SK-N-SH (cell line): ENCODE data around the gene RNF175. TPM values are rescaled to one million over a fixed set of nuclear protein-coding genes. Genes with fewer than 3 reads are reported as not detected.

Source experiments
- CTCF ChIA-PET: fragments of 300-600, 350-600 bp; formaldehyde crosslinking; extraction: SDS; loops from one replicate; lab custom pipeline; 2021; lab: Yijun Ruan, JAX
- POLR2A ChIA-PET: fragments of 350-600 bp; sonication (Branson Sonifier 250); formaldehyde crosslinking; extraction: SDS; loops from one replicate; lab custom pipeline; 2020; ENCODE audit warnings: antibody characterized with exemption, inconsistent platforms; lab: Yijun Ruan, JAX
- DNase-seq: peaks from one replicate; pipeline ENCODE4 v3.0.0; 2012
- H2AFZ ChIP-seq: fragments of 200-600 bp; sonication (generic); 2 replicates; pipeline ENCODE4 v1.8.1; 2016; ENCODE audit warnings: antibody characterized with exemption, mild to moderate bottlenecking, low read depth
- H3F3A ChIP-seq: fragments of 200-600 bp; sonication (generic); replicated peaks from 2 replicates; pipeline ENCODE3; 2016; ENCODE audit warnings: antibody characterized with exemption, mild to moderate bottlenecking; ENCODE audit not compliant: insufficient read depth
- H3K27ac ChIP-seq, 2 experiments: fragments of 200-500 bp in 1 of 2; fragments of 200-600 bp in 1 of 2; sonication (Bioruptor generic) in 1 of 2; sonication (generic), shearing (Covaris generic) in 1 of 2; 2 replicates each; pipeline versions ENCODE4 v1.5.1 to v1.6.1; 2014 to 2016; ENCODE audit warnings: low read depth in 2 of 2, inconsistent platforms in 1 of 2, low read length in 1 of 2, mild to moderate bottlenecking in 1 of 2, mixed read lengths in 1 of 2
- H3K27me3 ChIP-seq: fragments of 200-600 bp; sonication (generic), shearing (Covaris generic); 2 replicates; pipeline ENCODE4 v1.6.1; 2016; ENCODE audit warnings: mixed run types; ENCODE audit not compliant: insufficient read depth
- H3K36me3 ChIP-seq, 2 experiments: fragments of 200-500 bp in 1 of 2; fragments of 200-600 bp in 1 of 2; sonication (Bioruptor generic) in 1 of 2; sonication (generic) in 1 of 2; replicated peaks in 1 of 2; 2 replicates each; pipeline versions ENCODE3 to v1.5.1; 2014 to 2016; ENCODE audit warnings: low read length in 1 of 2, mild to moderate bottlenecking in 1 of 2; ENCODE audit not compliant: insufficient read depth in 2 of 2, control insufficient read depth in 1 of 2
- H3K4me1 ChIP-seq, 2 experiments: fragments of 200-500 bp in 1 of 2; fragments of 200-600 bp in 1 of 2; sonication (Bioruptor generic) in 1 of 2; sonication (generic), shearing (Covaris generic) in 1 of 2; 2 replicates each; pipeline versions ENCODE4 v1.5.1 to v1.6.1; 2014 to 2016; ENCODE audit warnings: low read depth in 1 of 2, low read length in 1 of 2, mixed run types in 1 of 2; ENCODE audit not compliant: insufficient read depth in 2 of 2, control insufficient read depth in 1 of 2
- H3K4me2 ChIP-seq: fragments of 200-600 bp; sonication (generic), shearing (Covaris generic); 2 replicates; pipeline ENCODE4 v1.6.1; 2017; ENCODE audit warnings: mixed run types
- H3K4me3 ChIP-seq, 2 experiments: fragments of 200-500 bp in 1 of 2; fragments of 200-600 bp in 1 of 2; sonication (Bioruptor generic) in 1 of 2; sonication (generic), shearing (Covaris generic) in 1 of 2; 2 replicates each; pipeline versions ENCODE4 v1.5.1 to v1.8.1; 2014 to 2016; ENCODE audit warnings: low read depth in 2 of 2, inconsistent platforms in 1 of 2, low read length in 1 of 2, mild to moderate bottlenecking in 1 of 2, mixed read lengths in 1 of 2, moderate library complexity in 1 of 2
- H3K79me2 ChIP-seq: fragments of 200-600 bp; sonication (generic); 2 replicates; pipeline ENCODE4 v1.8.1; 2017; ENCODE audit warnings: mild to moderate bottlenecking; ENCODE audit not compliant: insufficient read depth
- H3K9ac ChIP-seq: fragments of 200-600 bp; sonication (generic); 2 replicates; pipeline ENCODE4 v1.6.1; 2017; ENCODE audit warnings: mixed run types
- H3K9me2 ChIP-seq: fragments of 200-600 bp; sonication (generic); 2 replicates; pipeline ENCODE4 v1.6.1; 2017; ENCODE audit warnings: mixed run types
- H3K9me3 ChIP-seq: fragments of 200-600 bp; sonication (generic); 2 replicates; pipeline ENCODE4 v1.6.1; 2017; ENCODE audit warnings: mixed run types, mild to moderate bottlenecking, moderate library complexity
- H4K20me1 ChIP-seq: fragments of 200-600 bp; sonication (generic); 2 replicates; pipeline ENCODE4 v1.6.1; 2017; ENCODE audit warnings: mild to moderate bottlenecking, mixed run types; ENCODE audit not compliant: insufficient read depth
- CHD2 ChIP-seq: fragments of 150-350 bp; IDR thresholded peaks from 2 replicates; pipeline ENCODE4 v1.6.1; 2018; ENCODE audit warnings: low read length; ENCODE audit not compliant: partially characterized antibody
- ELF1 ChIP-seq: IDR thresholded peaks from 2 replicates; pipeline ENCODE4 v1.4.0; 2012
- EZH2phosphoT487 ChIP-seq: fragments of 200-600 bp; sonication (generic); IDR thresholded peaks from 2 replicates; pipeline ENCODE4 v1.6.1; 2017; ENCODE audit warnings: low read depth, mixed run types, mild to moderate bottlenecking, antibody characterized with exemption, moderate library complexity, borderline replicate concordance
- FOSL2 ChIP-seq: IDR thresholded peaks from 2 replicates; pipeline ENCODE4 v1.4.0; 2012; ENCODE audit warnings: low read depth, mild to moderate bottlenecking, moderate library complexity, borderline replicate concordance
- GABPA ChIP-seq: IDR thresholded peaks from 2 replicates; pipeline ENCODE4 v1.4.0; 2012; ENCODE audit warnings: low read depth, mild to moderate bottlenecking
- JUND ChIP-seq: IDR thresholded peaks from 2 replicates; pipeline ENCODE4 v1.4.0; 2012
- MXI1 ChIP-seq: IDR thresholded peaks from 2 replicates; pipeline ENCODE4 v1.6.1; 2012; ENCODE audit warnings: mild to moderate bottlenecking, low read depth, low read length, improper control_type of control experiment
- NFIC ChIP-seq: IDR thresholded peaks from 2 replicates; pipeline ENCODE4 v1.4.0; 2012; ENCODE audit warnings: borderline replicate concordance
- POLR2AphosphoS5 ChIP-seq: IDR thresholded peaks from 2 replicates; pipeline ENCODE4 v1.6.1; 2012; ENCODE audit warnings: low read depth, low read length
- RAD21 ChIP-seq: IDR thresholded peaks from 2 replicates; pipeline ENCODE4 v1.6.1; 2012; ENCODE audit warnings: mild to moderate bottlenecking, low read length
- RFX5 ChIP-seq: IDR thresholded peaks from 2 replicates; pipeline ENCODE4 v1.6.1; 2012; ENCODE audit warnings: mild to moderate bottlenecking, improper control_type of control experiment, low read length
- SIN3A ChIP-seq: IDR thresholded peaks from 2 replicates; pipeline ENCODE4 v1.6.1; 2012; ENCODE audit warnings: low read depth, mild to moderate bottlenecking, low read length, moderate library complexity, borderline replicate concordance
- SMC3 ChIP-seq: IDR thresholded peaks from 2 replicates; pipeline ENCODE4 v1.6.1; 2012; ENCODE audit warnings: low read depth, low read length, improper control_type of control experiment
- TAF1 ChIP-seq: IDR thresholded peaks from 2 replicates; pipeline ENCODE4 v1.6.1; 2012; ENCODE audit warnings: low read depth, mild to moderate bottlenecking, low read length, moderate library complexity, borderline replicate concordance
- YY1 ChIP-seq: IDR thresholded peaks from 2 replicates; pipeline ENCODE4 v1.4.0; 2012; ENCODE audit warnings: low read depth, mild to moderate bottlenecking
- WGBS: methylation state at CpG from one replicate; pipeline ENCODE4 v1.1.6; 2017; ENCODE audit warnings: low lambda C conversion rate; 5-methylcytosine and 5-hydroxymethylcytosine counted together
- polyA plus RNA-seq, 3 experiments: library from polyadenylated mRNA; depleted of rRNA; stranded (reverse); fragments of >200 nt; gene quantifications; 2 replicates each; pipeline ENCODE4 v1.2.3, GENCODE V29; 2012
- TF ChIP-seq, protein P1 (sequence below): fragments of 150-350 bp; IDR thresholded peaks from 2 replicates; pipeline ENCODE4 v1.6.1; 2017; ENCODE audit warnings: antibody characterized with exemption, low read length, low read depth, borderline replicate concordance
- TF ChIP-seq, protein P2 (sequence below): fragments of 150-350 bp; IDR thresholded peaks from 2 replicates; pipeline ENCODE4 v1.6.1; 2016; ENCODE audit warnings: mild to moderate bottlenecking, low read depth, low read length
- TF ChIP-seq, protein P3 (sequence below): fragments of 200-600 bp; sonication (generic); IDR thresholded peaks from 2 replicates; pipeline ENCODE4 v1.6.1; 2017; ENCODE audit warnings: antibody characterized with exemption, mild to moderate bottlenecking, moderate library complexity
- TF ChIP-seq, protein P4 (sequence below): IDR thresholded peaks from 2 replicates; pipeline ENCODE4 v1.4.0; 2012; ENCODE audit warnings: low read depth
- TF ChIP-seq, protein P5 (sequence below): IDR thresholded peaks from 2 replicates; pipeline ENCODE4 v1.6.1; 2012; ENCODE audit warnings: mild to moderate bottlenecking, low read depth, low read length, moderate library complexity

Gene RNF175
- polyA plus RNA-seq, 1 of the 3 experiments (the other 2 are of a cell fraction) = 0.10 TPM

DNA sequence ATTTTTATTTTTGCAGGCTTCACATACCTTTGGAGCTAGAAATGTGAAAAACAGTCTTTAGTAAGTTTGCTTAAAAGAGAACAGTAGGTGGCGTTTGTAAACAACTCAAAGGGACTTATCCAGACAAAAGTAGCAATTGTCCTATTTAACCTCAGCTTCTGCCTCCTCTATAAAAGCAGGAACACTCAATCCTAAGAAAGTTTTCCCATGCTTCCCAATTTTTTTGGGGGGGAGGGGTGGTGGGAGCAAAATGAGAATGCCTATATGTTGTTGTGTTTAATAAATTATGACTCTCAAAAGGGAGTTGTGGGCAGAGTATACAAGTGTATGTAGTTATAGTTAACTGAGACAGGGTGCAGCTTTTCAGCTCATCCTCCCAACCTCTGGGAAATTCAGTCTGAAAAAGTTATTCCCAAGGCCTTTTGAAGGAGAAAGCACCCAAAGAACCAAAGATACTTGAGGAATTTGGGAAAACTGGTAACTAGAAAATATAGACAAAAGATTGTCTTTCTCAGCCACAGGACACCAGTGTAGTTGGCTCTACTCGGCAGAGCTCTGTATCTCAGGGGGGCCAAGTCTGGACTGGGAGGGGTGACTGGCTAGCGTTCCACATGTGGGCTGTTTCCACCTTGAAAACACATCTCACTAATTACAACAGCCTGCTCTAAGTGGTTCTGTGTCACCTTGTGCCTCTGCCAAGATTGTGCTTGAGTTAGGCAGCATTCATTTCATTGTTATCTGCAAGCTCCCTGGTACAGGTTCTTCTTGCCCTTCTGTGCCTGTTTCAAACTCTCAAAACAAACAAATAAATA is 26.3 kb upstream of the RNF175 start:
- POLR2A ChIA-PET = no interaction called here
- WGBS = under 1% methylated on average over 3 of the region's 3 CpGs
- CTCF ChIA-PET = interaction anchor here (0.6 to 1.5 kb wide), 16 partner anchors 9 to 720 kb away, joined by 3 to 14 read pairs (median 3); no protein-coding TSS in a partner anchor
- peaks cover 0 to 1% of the 10 kb centered on the region in 2 experiments; a peak in 2 of 4 replicates for H3K4me1 ChIP-seq
- TF ChIP-seq, protein P1, sequence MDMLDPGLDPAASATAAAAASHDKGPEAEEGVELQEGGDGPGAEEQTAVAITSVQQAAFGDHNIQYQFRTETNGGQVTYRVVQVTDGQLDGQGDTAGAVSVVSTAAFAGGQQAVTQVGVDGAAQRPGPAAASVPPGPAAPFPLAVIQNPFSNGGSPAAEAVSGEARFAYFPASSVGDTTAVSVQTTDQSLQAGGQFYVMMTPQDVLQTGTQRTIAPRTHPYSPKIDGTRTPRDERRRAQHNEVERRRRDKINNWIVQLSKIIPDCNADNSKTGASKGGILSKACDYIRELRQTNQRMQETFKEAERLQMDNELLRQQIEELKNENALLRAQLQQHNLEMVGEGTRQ = no peak
- TF ChIP-seq CHD2 (no peak), NFIC (no peak), POLR2AphosphoS5 (no peak), SIN3A (no peak), EZH2phosphoT487 (no peak), TAF1 (no peak), SMC3 (0 out of 2 replicates have a peak, but pooled peaks have one; percentile 20), MXI1 (no peak), JUND (no peak), RFX5 (no peak), ELF1 (no peak), FOSL2 (no peak), GABPA (no peak), RAD21 (peak; percentile 62), YY1 (no peak)
- TF ChIP-seq, protein P2, sequence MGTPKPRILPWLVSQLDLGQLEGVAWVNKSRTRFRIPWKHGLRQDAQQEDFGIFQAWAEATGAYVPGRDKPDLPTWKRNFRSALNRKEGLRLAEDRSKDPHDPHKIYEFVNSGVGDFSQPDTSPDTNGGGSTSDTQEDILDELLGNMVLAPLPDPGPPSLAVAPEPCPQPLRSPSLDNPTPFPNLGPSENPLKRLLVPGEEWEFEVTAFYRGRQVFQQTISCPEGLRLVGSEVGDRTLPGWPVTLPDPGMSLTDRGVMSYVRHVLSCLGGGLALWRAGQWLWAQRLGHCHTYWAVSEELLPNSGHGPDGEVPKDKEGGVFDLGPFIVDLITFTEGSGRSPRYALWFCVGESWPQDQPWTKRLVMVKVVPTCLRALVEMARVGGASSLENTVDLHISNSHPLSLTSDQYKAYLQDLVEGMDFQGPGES = no peak
- TF ChIP-seq, protein P3, sequence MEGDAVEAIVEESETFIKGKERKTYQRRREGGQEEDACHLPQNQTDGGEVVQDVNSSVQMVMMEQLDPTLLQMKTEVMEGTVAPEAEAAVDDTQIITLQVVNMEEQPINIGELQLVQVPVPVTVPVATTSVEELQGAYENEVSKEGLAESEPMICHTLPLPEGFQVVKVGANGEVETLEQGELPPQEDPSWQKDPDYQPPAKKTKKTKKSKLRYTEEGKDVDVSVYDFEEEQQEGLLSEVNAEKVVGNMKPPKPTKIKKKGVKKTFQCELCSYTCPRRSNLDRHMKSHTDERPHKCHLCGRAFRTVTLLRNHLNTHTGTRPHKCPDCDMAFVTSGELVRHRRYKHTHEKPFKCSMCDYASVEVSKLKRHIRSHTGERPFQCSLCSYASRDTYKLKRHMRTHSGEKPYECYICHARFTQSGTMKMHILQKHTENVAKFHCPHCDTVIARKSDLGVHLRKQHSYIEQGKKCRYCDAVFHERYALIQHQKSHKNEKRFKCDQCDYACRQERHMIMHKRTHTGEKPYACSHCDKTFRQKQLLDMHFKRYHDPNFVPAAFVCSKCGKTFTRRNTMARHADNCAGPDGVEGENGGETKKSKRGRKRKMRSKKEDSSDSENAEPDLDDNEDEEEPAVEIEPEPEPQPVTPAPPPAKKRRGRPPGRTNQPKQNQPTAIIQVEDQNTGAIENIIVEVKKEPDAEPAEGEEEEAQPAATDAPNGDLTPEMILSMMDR = peak; percentile 62
- TF ChIP-seq, protein P4, sequence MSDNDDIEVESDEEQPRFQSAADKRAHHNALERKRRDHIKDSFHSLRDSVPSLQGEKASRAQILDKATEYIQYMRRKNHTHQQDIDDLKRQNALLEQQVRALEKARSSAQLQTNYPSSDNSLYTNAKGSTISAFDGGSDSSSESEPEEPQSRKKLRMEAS = no peak
- TF ChIP-seq, protein P5, sequence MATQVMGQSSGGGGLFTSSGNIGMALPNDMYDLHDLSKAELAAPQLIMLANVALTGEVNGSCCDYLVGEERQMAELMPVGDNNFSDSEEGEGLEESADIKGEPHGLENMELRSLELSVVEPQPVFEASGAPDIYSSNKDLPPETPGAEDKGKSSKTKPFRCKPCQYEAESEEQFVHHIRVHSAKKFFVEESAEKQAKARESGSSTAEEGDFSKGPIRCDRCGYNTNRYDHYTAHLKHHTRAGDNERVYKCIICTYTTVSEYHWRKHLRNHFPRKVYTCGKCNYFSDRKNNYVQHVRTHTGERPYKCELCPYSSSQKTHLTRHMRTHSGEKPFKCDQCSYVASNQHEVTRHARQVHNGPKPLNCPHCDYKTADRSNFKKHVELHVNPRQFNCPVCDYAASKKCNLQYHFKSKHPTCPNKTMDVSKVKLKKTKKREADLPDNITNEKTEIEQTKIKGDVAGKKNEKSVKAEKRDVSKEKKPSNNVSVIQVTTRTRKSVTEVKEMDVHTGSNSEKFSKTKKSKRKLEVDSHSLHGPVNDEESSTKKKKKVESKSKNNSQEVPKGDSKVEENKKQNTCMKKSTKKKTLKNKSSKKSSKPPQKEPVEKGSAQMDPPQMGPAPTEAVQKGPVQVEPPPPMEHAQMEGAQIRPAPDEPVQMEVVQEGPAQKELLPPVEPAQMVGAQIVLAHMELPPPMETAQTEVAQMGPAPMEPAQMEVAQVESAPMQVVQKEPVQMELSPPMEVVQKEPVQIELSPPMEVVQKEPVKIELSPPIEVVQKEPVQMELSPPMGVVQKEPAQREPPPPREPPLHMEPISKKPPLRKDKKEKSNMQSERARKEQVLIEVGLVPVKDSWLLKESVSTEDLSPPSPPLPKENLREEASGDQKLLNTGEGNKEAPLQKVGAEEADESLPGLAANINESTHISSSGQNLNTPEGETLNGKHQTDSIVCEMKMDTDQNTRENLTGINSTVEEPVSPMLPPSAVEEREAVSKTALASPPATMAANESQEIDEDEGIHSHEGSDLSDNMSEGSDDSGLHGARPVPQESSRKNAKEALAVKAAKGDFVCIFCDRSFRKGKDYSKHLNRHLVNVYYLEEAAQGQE = no peak
- no peaks in the 10 kb centered on the region for H3K36me3 ChIP-seq
- no peaks in the 10 kb centered on the region for H3K9me2 ChIP-seq
- no peaks in the 10 kb centered on the region for H3F3A ChIP-seq
- H4K20me1 ChIP-seq = no peaks in the 10 kb centered on the region
- H3K79me2 ChIP-seq = no peaks in the 10 kb centered on the region
- peaks cover 50% of the 10 kb centered on the region for H3K27me3 ChIP-seq
- no peak overlapping the region for H3K4me2 ChIP-seq
- H3K4me3 ChIP-seq = no peak overlapping the region
- H3K27ac ChIP-seq = no peak overlapping the region
- H2AFZ ChIP-seq = no peak overlapping the region
- peak; percentile 34 for DNase-seq
- no peak overlapping the region for H3K9ac ChIP-seq
- no peaks in the 10 kb centered on the region for H3K9me3 ChIP-seq
